Fibroblast of villous mesenchyme (primary cell): Measurements from ENCODE around the gene ACSL3. TPM values are rescaled to one million over a fixed set of nuclear protein-coding genes. Genes with fewer than 3 reads are reported as not detected.

ENCODE experiments used
- DNase-seq: peaks from one replicate; pipeline ENCODE4 v3.0.0-alpha.2; 2010; ENCODE audit warnings: low read depth
- H3K4me3 ChIP-seq: 2 replicates; pipeline ENCODE4 v1.5.1; 2011; ENCODE audit warnings: low read depth, mild to moderate bottlenecking, low read length
- CTCF ChIP-seq: IDR thresholded peaks from 2 replicates; pipeline ENCODE4 v1.5.1; 2012; ENCODE audit warnings: low read depth, mild to moderate bottlenecking, low read length; ENCODE audit not compliant: insufficient read depth
- total RNA-seq: library from RNA; depleted of rRNA; stranded (reverse); fragments of >200 nt; gene quantifications from 2 replicates; pipeline ENCODE4 v1.2.3, GENCODE V29; 2012

Gene ACSL3
- total RNA-seq, 1 donor = 207 TPM

- TF ChIP-seq CTCF = no peak
- DNase-seq = no peak
- H3K4me3 ChIP-seq = no peak overlapping the region
Measured at GRCh38 chr2:222920657-222921186, 59.9 kb downstream of the ACSL3 start.

- TF ChIP-seq CTCF = no peak
- no peak overlapping the region for H3K4me3 ChIP-seq
Measured at GRCh38 chr2:222922019-222922800, 61.4 kb downstream of the ACSL3 start.

GRCh38 chr2:222926915-222927314, 66.1 kb downstream of the ACSL3 start:
- TF ChIP-seq CTCF = no peak
- H3K4me3 ChIP-seq = no peak overlapping the region
- DNase-seq = no peak

More at GRCh38 chr2:222922019-222922800, 61.4 kb downstream of the ACSL3 start:
- DNase-seq = no peak

- no peak overlapping the region for H3K4me3 ChIP-seq
- no peak for TF ChIP-seq CTCF
- DNase-seq = no peak
Measured at GRCh38 chr2:222927600-222927999, 66.8 kb downstream of the ACSL3 start.

GRCh38 chr2:222928335-222928734, 67.5 kb downstream of the ACSL3 start:
- no peak for DNase-seq
- no peak for TF ChIP-seq CTCF
- no peak overlapping the region for H3K4me3 ChIP-seq

GRCh38 chr2:222930862-222931261, 70.0 kb downstream of the ACSL3 start:
- no peak overlapping the region for H3K4me3 ChIP-seq
- DNase-seq = peak; percentile 48
- no peak for TF ChIP-seq CTCF
